Keratinocyte (primary cell): ENCODE data around the gene SQOR. TPM values are rescaled to one million over a fixed set of nuclear protein-coding genes. Genes with fewer than 3 reads are reported as not detected.

Source experiments
- DNase-seq: peaks from one replicate; pipeline ENCODE4 v3.0.0-alpha.2; 2011; ENCODE audit warnings: low read depth, missing footprints, low spot score
- FAIRE-seq: peaks from 2 replicates; lab custom pipeline; 2011; peaks lifted over from hg19 to GRCh38; lab: Jason Lieb, UNC
- H2AFZ ChIP-seq: 2 replicates; pipeline ENCODE4 v1.6.0; 2012; ENCODE audit warnings: low read length, control low read depth, inconsistent platforms; ENCODE audit not compliant: control insufficient read depth
- H3K27ac ChIP-seq: 2 replicates; pipeline ENCODE4 v1.5.1; 2011; ENCODE audit warnings: low read length; ENCODE audit not compliant: control insufficient read depth, insufficient read depth
- H3K27me3 ChIP-seq: 3 replicates; pipeline ENCODE4 v1.6.0; 2011; ENCODE audit warnings: low read length; ENCODE audit not compliant: control insufficient read depth, insufficient read depth; ENCODE audit errors: extremely low read depth
- H3K36me3 ChIP-seq, 2 experiments: 2 replicates in 1 of 2; 3 replicates in 1 of 2; pipeline ENCODE4 v1.5.1; 2011; ENCODE audit warnings: low read length in 2 of 2, mild to moderate bottlenecking in 1 of 2; ENCODE audit not compliant: control insufficient read depth in 2 of 2, insufficient read depth in 2 of 2; ENCODE audit errors: extremely low read depth in 1 of 2
- H3K4me1 ChIP-seq: 3 replicates; pipeline ENCODE4 v1.5.1; 2011; ENCODE audit warnings: low read length; ENCODE audit not compliant: control insufficient read depth, insufficient read depth; ENCODE audit errors: extremely low read depth
- H3K4me2 ChIP-seq: 3 replicates; pipeline ENCODE4 v1.6.0; 2011; ENCODE audit warnings: low read depth, low read length; ENCODE audit not compliant: control insufficient read depth, insufficient read depth; ENCODE audit errors: extremely low read depth
- H3K4me3 ChIP-seq, 3 experiments: fragments of 200-600 bp in 1 of 3; sonication (generic) in 1 of 3; 2 replicates in 2 of 3; 3 replicates in 1 of 3; pipeline ENCODE4 v1.5.1; 2011 to 2016; ENCODE audit warnings: low read length in 3 of 3, mild to moderate bottlenecking in 3 of 3, control low read depth in 2 of 3, inconsistent platforms in 1 of 3, low read depth in 1 of 3, mixed read lengths in 1 of 3, mixed run types in 1 of 3, moderate library complexity in 1 of 3; ENCODE audit not compliant: control insufficient read depth in 2 of 3, insufficient read depth in 2 of 3; ENCODE audit errors: extremely low read depth in 1 of 3
- H3K79me2 ChIP-seq: 2 replicates; pipeline ENCODE4 v1.6.0; 2012; ENCODE audit warnings: low read length; ENCODE audit not compliant: control insufficient read depth, insufficient read depth
- H3K9ac ChIP-seq: 3 replicates; pipeline ENCODE4 v1.6.0; 2011; ENCODE audit warnings: low read length; ENCODE audit not compliant: control insufficient read depth, insufficient read depth; ENCODE audit errors: extremely low read depth
- H3K9me1 ChIP-seq: 3 replicates; pipeline ENCODE4 v1.6.0; 2011; ENCODE audit warnings: low read length; ENCODE audit not compliant: control insufficient read depth, insufficient read depth; ENCODE audit errors: extremely low read depth
- H3K9me3 ChIP-seq: 2 replicates; pipeline ENCODE4 v1.5.1; 2012; ENCODE audit warnings: low read depth, low read length; ENCODE audit not compliant: control insufficient read depth
- H4K20me1 ChIP-seq: 3 replicates; pipeline ENCODE4 v1.6.0; 2011; ENCODE audit warnings: low read length; ENCODE audit not compliant: control insufficient read depth, insufficient read depth; ENCODE audit errors: extremely low read depth
- CTCF ChIP-seq, 3 experiments: IDR thresholded peaks in 1 of 3; conservative IDR thresholded peaks in 1 of 3; optimal IDR thresholded peaks in 1 of 3; 2 replicates in 2 of 3; 3 replicates in 1 of 3; pipeline versions ENCODE3 to v1.5.1; 2011; ENCODE audit warnings: low read length in 3 of 3, mild to moderate bottlenecking in 3 of 3, moderate library complexity in 2 of 3, control low read depth in 1 of 3, inconsistent platforms in 1 of 3; ENCODE audit not compliant: insufficient read depth in 2 of 3; ENCODE audit errors: extremely low read depth in 1 of 3
- EZH2 ChIP-seq: IDR thresholded peaks from one replicate; pipeline ENCODE4 v1.6.1; 2012; ENCODE audit warnings: inconsistent platforms, mild to moderate bottlenecking, low read length, moderate library complexity
- dilution Hi-C: fragments of 300-500 bp; cut with MboI; formaldehyde crosslinking; loops from one replicate; pipeline ENCODE4 v1.7.0; 2020; ENCODE audit warnings: low sequenced_read_pairs; ENCODE audit not compliant: extremely low pct_ligation_motif_present
- polyA plus RNA-seq, 5 experiments: library from polyadenylated mRNA; depleted of rRNA in 3 of 5; stranded (reverse) in 3 of 5; stranded (forward) in 1 of 5; unstranded in 1 of 5; fragments of >200 nt; gene quantifications; 1 replicate in 1 of 5; 2 replicates in 3 of 5; 3 replicates in 1 of 5; pipeline versions ENCODE4 v1.2.1 to v1.2.3, GENCODE V29; 2011 to 2012; ENCODE audit warnings: missing spikeins in 2 of 5, low read depth in 1 of 5, low replicate concordance in 1 of 5
- small RNA-seq, 3 experiments: library from RNA; depleted of rRNA; stranded (forward); fragments of <200 nt; gene quantifications; one replicate each; pipeline ENCODE3, GENCODE V24; 2012; ENCODE audit warnings: low read depth in 3 of 3, low replicate concordance in 1 of 3; ENCODE audit not compliant: insufficient read length in 3 of 3

Gene SQOR
- polyA plus RNA-seq, 1 donor (not counting 4 experiments of a cell fraction or from before 2014, with no cell fraction given): 140 TPM

DNA sequence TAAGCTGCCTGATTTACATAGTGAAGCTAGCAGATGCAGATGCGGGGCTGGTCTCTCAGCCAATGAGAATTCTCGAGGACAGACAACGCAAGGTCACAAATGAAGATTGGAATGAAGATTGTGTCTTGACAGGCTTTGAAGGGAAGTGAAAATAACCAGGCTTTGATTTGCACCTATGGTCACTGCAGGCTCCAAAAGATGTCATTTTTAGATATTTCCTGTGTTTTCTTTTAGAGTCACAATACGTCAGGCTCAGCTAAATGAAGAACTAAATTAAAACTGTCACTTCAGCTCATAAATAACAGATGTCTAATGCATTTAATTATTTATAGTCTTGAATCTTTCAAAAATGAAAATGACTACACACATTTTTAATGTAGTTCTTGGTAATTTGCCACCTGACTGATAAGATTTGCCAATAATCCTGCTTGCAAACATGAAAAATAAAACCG is 99.5 kb downstream of the SQOR start:
- no peak overlapping the region for H3K9ac ChIP-seq
- no peaks in the 10 kb centered on the region for H3K9me1 ChIP-seq
- H3K4me2 ChIP-seq: no peak overlapping the region
- H3K79me2 ChIP-seq: no peaks in the 10 kb centered on the region
- FAIRE-seq (no peak), DNase-seq (no peak)
- no peak overlapping the region for H3K4me3 ChIP-seq
- H2AFZ ChIP-seq: no peak overlapping the region
- no peaks in the 10 kb centered on the region for H4K20me1 ChIP-seq
- dilution Hi-C loops: no loop called here
- no peaks in the 10 kb centered on the region for H3K36me3 ChIP-seq
- H3K27me3 ChIP-seq: no peaks in the 10 kb centered on the region
- no peaks in the 10 kb centered on the region for H3K9me3 ChIP-seq
- no peak overlapping the region for H3K27ac ChIP-seq
- TF ChIP-seq EZH2: no peak
- no peak for TF ChIP-seq CTCF (optimal IDR thresholded peaks at IDR 0.05 in 1 of 3, IDR thresholded peaks at IDR 0.05 in 1 of 3, conservative IDR thresholded peaks at IDR 0.05 in 1 of 3; ENCODE audit: extremely low read depth in 1 of 3, insufficient read depth in 2 of 3, low read length in 3 of 3)
- peaks cover 6% of the 10 kb centered on the region for H3K4me1 ChIP-seq

Small RNA genes within 50 kb of the gene (small RNA-seq; reads per million reads assigned to genes)
- gene RF00019: 0 reads per million in 3 experiments

Other genes with a start within 250 kb of the SQOR start
- 3.3 to 3.9 TPM (median 3.8 TPM) in 3 replicates for gene SLC30A4, start 112.3 kb upstream of the SQOR start, polyA plus RNA-seq
- gene BLOC1S6, start 47.6 kb upstream of the SQOR start, polyA plus RNA-seq: 9.4 to 15.5 TPM (median 10.9 TPM) in 3 replicates